Inferior parietal cortex (tissue), 1 donor: ENCODE results near the gene SELENOS.

ENCODE experiments used
- DNase-seq: peaks from one replicate; pipeline ENCODE4 v3.0.0-alpha.2; 2016; ENCODE audit errors: extremely low spot score

SELENOS gene

GRCh38 chr15:101250873-101251829 is 26.1 kb downstream of the SELENOS start:
- no peak for DNase-seq

DNA sequence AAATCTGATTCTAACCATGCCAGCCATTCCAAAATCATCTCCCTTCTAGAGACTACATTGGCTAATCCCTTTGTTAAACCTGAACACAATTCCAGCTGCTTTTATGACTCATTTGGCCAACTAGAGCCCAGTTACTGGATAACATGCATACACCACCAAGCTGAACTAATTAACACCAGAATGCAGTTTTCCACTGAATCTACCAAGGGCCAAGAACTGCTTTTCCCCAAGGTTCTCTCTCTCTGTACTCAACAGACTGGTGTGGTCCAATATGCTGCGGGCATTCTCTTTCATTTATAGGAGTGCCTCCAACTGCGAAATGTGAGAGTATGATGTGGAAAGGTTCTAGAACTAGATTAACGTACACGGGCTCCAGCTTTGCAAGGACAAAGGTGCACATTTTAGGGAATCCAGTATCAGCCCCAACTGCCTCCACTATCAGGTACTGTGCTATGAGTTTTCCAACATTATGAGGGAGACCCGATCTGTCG is 26.9 kb downstream of the SELENOS start:
- DNase-seq = no peak

- no peak for DNase-seq
Observed at GRCh38 chr15:101248274-101248673, 29.0 kb downstream of the SELENOS start.

GRCh38 chr15:101246824-101247745 is 30.2 kb downstream of the SELENOS start:
- no peak for DNase-seq

- DNase-seq = no peak
Observed at GRCh38 chr15:101246391-101246790, 30.9 kb downstream of the SELENOS start.

GRCh38 chr15:101244889-101245668 is 32.2 kb downstream of the SELENOS start:
- DNase-seq = no peak

DNA sequence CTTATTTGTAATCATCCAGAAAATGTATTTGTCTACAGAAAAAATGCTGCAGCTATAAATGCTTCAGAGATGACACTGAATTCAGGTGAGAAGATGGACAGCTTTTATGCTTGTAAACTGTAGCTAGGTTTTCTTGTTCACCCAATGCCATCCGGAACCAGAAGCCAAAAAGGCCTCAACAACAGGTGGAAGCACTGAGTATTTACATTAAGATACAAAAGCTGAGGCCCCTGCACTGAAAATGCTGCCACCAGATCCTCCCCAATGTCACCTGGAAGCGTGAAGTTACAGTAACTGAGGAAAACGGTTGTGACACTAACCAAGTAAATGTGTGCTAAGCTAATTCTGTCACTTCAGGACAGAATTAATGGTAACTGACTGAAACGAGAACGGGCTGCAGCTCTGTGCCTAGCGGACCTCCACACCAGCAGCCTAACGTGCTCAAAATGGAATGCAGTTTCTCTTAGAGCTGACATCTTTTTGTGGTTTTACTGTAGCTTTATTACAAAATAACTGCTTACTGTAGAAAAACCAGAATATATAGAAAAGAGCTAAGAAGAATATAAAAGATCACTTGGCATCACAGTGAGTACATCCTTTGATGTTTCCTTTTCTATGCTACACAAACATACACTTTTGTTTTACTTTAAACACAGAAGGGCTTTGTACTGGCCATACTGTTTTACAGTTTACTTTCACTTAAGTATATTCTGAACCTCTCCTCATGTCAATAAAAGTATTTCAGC is 33.1 kb downstream of the SELENOS start:
- DNase-seq = no peak

DNA sequence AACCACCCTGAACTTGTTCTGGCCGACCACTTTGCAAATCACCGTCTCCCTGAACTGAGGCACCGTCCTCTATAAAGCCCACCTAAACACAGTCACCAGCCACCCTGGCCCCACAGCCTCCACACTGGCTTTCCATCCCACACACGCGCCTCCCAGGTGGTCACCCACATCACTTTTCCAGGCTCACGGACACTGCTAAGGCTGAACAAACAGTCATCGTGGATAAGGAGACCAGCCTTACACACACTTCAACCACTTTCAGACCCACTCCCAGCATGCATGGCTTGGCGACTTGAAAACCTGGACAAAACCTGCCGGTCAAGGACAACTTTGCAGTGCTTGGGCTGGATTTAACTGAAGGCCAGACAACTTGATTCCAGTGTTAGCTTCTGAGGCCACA is 33.9 kb downstream of the SELENOS start:
- no peak for DNase-seq

DNA sequence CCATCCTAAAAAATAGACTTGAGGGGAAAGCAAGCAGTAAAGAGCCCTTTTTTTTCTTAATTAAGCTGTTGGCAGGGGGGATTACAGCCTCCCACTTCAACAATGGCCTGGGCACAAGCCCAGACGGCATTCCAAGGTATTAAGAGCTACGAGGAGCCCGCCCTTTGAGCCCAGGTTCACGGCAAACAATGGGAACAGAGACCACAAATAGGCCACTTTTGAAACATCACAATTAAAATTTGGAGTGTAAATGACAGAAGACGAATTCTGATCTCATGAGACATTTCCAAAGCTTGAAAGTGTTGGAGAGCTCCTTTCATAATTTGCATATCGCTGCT is 34.3 kb downstream of the SELENOS start:
- no peak for DNase-seq

DNA sequence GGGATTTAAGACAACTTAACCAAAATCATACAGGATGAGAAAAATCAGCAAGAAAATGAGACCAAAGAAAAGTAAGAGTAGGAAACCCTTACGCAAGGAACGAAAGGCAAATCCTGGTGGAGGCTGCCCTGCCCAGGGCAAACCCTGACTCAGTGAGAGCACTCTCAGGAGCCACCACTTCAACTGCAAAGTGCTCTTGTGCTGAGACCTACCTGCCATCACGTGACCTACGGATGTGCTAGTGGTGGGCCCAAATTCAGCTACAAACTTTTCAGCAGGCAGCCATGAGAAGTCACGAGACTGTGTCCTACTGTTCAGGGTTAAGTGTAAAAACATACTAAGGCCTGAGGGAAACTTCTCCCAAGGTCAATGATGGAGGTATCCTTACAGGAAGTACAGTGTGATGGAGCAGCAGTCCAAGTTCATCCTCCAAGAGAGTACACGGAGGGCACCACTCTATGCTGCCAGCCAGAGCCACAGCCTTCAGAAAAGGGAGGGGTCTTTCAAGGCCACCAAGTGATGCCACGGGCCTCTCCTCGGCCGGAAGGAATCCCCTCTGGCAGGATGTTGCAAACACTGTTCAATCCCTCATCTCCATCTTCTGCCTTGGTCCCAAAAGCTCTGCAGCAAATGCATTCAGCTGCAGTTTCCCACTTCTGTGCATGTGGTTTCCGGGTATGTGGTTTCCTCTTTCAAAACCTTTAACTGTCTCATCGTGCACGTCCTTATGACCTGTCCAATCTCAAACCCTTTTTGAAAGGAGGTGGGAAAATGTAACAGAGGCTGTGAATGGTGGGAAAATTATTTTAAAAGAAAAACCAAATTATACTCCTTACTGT is 34.9 kb downstream of the SELENOS start:
- no peak for DNase-seq

DNA sequence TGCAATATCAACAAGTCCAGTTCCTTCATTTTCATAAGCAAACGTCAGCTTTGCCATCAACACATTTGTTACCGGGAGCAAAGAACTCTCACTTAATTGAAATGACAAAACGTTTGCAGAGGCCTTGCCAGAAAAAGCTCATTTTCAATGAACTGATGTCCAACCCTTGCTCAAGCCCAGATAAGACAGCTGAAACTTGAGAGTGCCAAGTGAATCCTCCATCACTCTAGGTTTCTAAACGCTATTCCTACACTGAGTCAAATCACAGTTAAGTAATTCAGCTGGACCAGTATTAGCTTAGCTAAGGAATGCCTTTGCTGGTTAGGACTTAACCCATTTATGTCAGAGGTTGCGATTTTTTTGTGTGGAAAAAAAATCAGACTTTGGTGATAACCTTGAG is 36.9 kb downstream of the SELENOS start:
- DNase-seq = no peak

GRCh38 chr15:101239724-101240136 is 37.6 kb downstream of the SELENOS start:
- DNase-seq = no peak

- no peak for DNase-seq
Observed at GRCh38 chr15:101237251-101237650, 40.0 kb downstream of the SELENOS start.

DNA sequence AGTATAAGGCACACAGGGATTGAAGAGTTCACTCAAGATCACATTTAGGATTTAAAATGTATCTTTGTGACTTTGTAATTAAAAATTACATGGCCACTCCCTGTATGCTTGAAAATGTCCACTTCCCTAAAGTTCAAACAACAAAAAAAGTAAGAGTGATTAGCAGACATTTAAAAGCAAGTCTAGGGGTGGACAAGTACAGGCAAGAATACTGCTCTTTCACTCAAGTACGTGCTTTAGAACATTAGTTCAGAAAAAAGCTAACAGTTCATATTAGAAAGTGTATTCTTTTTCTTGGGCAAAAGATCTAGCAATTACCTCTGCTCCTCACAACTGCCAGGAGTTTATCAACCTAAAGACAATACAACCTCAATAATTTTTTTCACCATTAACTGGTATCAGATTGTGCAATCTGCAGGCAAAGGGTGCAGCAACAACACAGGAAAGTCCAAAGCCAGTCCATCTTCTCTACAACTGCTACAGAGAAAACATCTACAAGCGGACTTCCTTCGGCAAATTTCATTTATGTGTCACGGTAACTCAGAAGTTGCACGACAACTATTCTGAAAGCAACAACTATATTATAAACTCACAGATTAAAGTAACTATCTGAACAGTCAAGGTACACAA is 43.5 kb downstream of the SELENOS start:
- no peak for DNase-seq

DNA sequence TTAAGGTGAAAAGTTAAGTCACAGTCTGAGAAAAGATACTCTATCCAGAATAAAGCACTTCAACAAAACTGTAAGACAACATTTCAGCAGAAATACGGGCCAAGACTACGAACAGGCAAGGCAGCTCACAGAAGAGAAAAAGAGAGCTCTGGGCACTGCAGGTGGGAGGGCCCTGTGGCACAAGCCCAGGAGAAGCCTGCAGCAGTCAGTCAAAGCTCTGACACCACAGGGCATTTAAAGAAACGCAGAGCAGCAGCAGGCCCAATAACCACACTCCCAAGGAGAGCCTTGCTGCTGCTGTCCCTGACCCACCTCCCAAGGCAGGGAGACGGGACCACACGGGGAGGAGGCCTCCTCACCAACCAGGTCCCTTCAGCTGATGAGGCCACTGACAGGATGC is 44.6 kb downstream of the SELENOS start:
- DNase-seq = no peak

DNA sequence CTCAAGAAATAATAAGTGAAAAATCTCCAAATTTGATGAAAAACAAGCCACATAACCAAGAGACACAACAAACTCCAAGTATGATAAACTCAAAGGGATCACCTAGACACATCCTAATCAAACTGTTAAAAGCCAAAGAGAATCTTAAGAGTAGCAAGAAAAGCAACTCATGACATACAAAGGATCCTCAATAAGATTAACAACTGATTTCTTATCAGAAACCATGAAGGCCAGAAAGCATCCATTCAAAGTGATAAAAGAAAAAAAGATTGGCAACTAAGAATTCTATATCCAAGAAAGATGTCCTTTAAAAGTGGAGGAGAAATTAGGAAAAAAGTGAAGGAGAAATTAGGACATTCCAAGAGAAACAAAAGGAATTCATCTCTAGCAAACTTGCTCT is 49.0 kb downstream of the SELENOS start:
- DNase-seq = no peak

- no peak for DNase-seq
Observed at GRCh38 chr15:101225658-101226057, 51.6 kb downstream of the SELENOS start.
